Prostate gland (tissue), 2 donors: ENCODE measurements around the gene NRF1.

Experiments used
- POLR2A ChIP-seq: fragments of 450-650 bp; IDR thresholded peaks from one replicate; pipeline ENCODE4 v1.6.1; 2016; ENCODE audit warnings: antibody characterized with exemption, mild to moderate bottlenecking
- TF ChIP-seq, protein P1 (sequence below), 4 experiments: fragments of 200-600 bp in 2 of 4; fragments of 450-650 bp in 2 of 4; sonication (generic) in 2 of 4; IDR thresholded peaks; 1 replicate in 3 of 4; 2 replicates in 1 of 4; pipeline ENCODE4 v1.5.1; 2016 to 2019; ENCODE audit warnings: antibody characterized with exemption in 4 of 4, mild to moderate bottlenecking in 2 of 4, moderate library complexity in 2 of 4

DNA sequence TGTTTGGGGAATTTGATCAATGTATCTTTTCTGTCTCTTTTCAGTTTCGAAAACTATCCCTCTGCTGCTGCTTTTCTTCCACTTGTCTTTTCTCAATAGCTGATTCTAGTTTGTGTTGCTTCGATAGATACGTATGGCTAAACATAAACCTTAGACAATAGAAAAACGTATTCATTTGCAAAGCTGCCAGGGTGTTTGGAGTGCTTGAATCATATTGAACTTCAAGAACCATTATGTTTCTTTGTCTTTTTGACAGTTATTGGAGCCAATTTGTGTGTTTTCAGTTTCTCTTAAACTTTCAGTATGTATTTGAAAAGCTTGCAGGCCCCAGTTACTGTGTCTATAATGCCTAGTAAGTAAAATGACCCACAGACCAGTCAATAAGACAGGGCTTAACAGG lies 25.1 kb downstream of the NRF1 start:
- TF ChIP-seq, protein P1, sequence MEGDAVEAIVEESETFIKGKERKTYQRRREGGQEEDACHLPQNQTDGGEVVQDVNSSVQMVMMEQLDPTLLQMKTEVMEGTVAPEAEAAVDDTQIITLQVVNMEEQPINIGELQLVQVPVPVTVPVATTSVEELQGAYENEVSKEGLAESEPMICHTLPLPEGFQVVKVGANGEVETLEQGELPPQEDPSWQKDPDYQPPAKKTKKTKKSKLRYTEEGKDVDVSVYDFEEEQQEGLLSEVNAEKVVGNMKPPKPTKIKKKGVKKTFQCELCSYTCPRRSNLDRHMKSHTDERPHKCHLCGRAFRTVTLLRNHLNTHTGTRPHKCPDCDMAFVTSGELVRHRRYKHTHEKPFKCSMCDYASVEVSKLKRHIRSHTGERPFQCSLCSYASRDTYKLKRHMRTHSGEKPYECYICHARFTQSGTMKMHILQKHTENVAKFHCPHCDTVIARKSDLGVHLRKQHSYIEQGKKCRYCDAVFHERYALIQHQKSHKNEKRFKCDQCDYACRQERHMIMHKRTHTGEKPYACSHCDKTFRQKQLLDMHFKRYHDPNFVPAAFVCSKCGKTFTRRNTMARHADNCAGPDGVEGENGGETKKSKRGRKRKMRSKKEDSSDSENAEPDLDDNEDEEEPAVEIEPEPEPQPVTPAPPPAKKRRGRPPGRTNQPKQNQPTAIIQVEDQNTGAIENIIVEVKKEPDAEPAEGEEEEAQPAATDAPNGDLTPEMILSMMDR (IDR thresholded peaks at IDR 0.05): no peak
- no peak for TF ChIP-seq POLR2A
